ENCODE measurements around the gene SCMH1.

DNA sequence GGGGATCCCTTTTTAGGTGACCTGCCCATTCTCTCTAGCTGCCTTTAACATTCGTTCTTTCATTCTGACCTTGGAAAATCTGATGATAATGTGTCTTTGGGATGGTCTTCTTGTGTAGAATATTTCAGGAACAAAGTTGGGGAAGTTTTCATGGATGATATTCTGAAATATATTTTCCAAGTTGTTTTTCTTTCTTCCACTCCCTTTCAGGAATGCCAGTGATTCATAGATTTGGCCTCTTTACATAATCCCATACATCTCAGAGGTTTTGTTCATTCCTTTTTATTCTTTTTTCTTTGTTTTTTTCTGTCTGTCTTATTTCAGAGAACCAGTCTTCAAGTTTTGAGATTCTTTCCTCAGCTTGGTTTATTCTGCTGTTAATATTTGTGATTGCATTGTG, 13.9 kb upstream of the SCMH1 start:
- TF ChIP-seq POLR2A (IDR thresholded peaks at IDR 0.05; ENCODE audit: low read depth, low read length) (no peak), POLR2AphosphoS5 (IDR thresholded peaks at IDR 0.05; ENCODE audit: low read depth, low read length) (no peak)
